NCI-H1436 treated with DMSO at 0.1 percent for 48 hours (cell line): ENCODE measurements around the gene FBL.
A peak's percentile ranks its signal among the peaks of the same experiment; 100 is the strongest.
"Not testable (repeated sequence)": the region's sequence is repeated elsewhere in the genome, so short reads cannot be mapped to it uniquely, and the experiment has no call there.

Source experiments
- DNase-seq: peaks from one replicate; lab custom pipeline; 2025; lab: John Stamatoyannopoulos, UW

The FBL gene

GRCh38 chr19:39845933-39846677 is at the start of gene FBL:
TSS of gene FBL (minus strand) at chr19:39846379. CDS start at chr19:39846300, 79 bp downstream.
- DNase-seq = peak; percentile 60

- DNase-seq = not testable (repeated sequence)
Observed at GRCh38 chr19:39895096-39895495, 48.9 kb upstream of the FBL start.

GRCh38 chr19:39894236-39894606 is 48.0 kb upstream of the FBL start:
- not testable (repeated sequence) for DNase-seq

GRCh38 chr19:39893366-39894235 is 47.4 kb upstream of the FBL start:
- not testable (repeated sequence) for DNase-seq

- DNase-seq = not testable (repeated sequence)
Observed at GRCh38 chr19:39892506-39892902, 46.3 kb upstream of the FBL start.

- not testable (repeated sequence) for DNase-seq
Observed at GRCh38 chr19:39891660-39892505, 45.7 kb upstream of the FBL start.

GRCh38 chr19:39890755-39891551 is 44.8 kb upstream of the FBL start:
- no peak for DNase-seq

GRCh38 chr19:39889872-39890754 is 43.9 kb upstream of the FBL start:
- not testable (repeated sequence) for DNase-seq

- not testable (repeated sequence) for DNase-seq
Observed at GRCh38 chr19:39887456-39887951, 41.3 kb upstream of the FBL start.

GRCh38 chr19:39885821-39886554 is 39.8 kb upstream of the FBL start:
- not testable (repeated sequence) for DNase-seq

- DNase-seq = not testable (repeated sequence)
Observed at GRCh38 chr19:39884721-39885120, 38.5 kb upstream of the FBL start.

- DNase-seq = not testable (repeated sequence)
Observed at GRCh38 chr19:39882645-39883044, 36.5 kb upstream of the FBL start.

GRCh38 chr19:39881495-39882110 is 35.4 kb upstream of the FBL start:
- not testable (repeated sequence) for DNase-seq

GRCh38 chr19:39880241-39880640 is 34.1 kb upstream of the FBL start:
- DNase-seq = not testable (repeated sequence)

GRCh38 chr19:39879796-39880195 is 33.6 kb upstream of the FBL start:
- not testable (repeated sequence) for DNase-seq

GRCh38 chr19:39878866-39879265 is 32.7 kb upstream of the FBL start:
- DNase-seq = not testable (repeated sequence)

- DNase-seq = no peak
Observed at GRCh38 chr19:39878398-39878797, 32.2 kb upstream of the FBL start.

- DNase-seq = not testable (repeated sequence)
Observed at GRCh38 chr19:39877982-39878381, 31.8 kb upstream of the FBL start.

- not testable (repeated sequence) for DNase-seq
Observed at GRCh38 chr19:39877488-39877887, 31.3 kb upstream of the FBL start.
